SK-N-SH (cell line): ENCODE data around the gene NPAS1.

Experiments
- EP300 ChIP-seq, 2 experiments: IDR thresholded peaks; 2 replicates each; pipeline versions ENCODE4 v1.4.0 to v1.6.1; 2012; ENCODE audit warnings: borderline replicate concordance in 1 of 2, low read depth in 1 of 2, low read length in 1 of 2
- JUND ChIP-seq: IDR thresholded peaks from 2 replicates; pipeline ENCODE4 v1.4.0; 2012
- YY1 ChIP-seq: IDR thresholded peaks from 2 replicates; pipeline ENCODE4 v1.4.0; 2012; ENCODE audit warnings: low read depth, mild to moderate bottlenecking
- TF ChIP-seq, protein P1 (sequence below): fragments of 200-600 bp; sonication (generic); IDR thresholded peaks from 2 replicates; pipeline ENCODE4 v1.6.1; 2017; ENCODE audit warnings: antibody characterized with exemption, mild to moderate bottlenecking, moderate library complexity

GRCh38 chr19:46995492-46995891, 24.1 kb upstream of the NPAS1 start:
- TF ChIP-seq EP300 (IDR thresholded peaks at IDR 0.05; ENCODE audit: borderline replicate concordance in 1 of 2, low read depth in 1 of 2, low read length in 1 of 2) (no peak), JUND (no peak), YY1 (no peak)
- TF ChIP-seq, protein P1, sequence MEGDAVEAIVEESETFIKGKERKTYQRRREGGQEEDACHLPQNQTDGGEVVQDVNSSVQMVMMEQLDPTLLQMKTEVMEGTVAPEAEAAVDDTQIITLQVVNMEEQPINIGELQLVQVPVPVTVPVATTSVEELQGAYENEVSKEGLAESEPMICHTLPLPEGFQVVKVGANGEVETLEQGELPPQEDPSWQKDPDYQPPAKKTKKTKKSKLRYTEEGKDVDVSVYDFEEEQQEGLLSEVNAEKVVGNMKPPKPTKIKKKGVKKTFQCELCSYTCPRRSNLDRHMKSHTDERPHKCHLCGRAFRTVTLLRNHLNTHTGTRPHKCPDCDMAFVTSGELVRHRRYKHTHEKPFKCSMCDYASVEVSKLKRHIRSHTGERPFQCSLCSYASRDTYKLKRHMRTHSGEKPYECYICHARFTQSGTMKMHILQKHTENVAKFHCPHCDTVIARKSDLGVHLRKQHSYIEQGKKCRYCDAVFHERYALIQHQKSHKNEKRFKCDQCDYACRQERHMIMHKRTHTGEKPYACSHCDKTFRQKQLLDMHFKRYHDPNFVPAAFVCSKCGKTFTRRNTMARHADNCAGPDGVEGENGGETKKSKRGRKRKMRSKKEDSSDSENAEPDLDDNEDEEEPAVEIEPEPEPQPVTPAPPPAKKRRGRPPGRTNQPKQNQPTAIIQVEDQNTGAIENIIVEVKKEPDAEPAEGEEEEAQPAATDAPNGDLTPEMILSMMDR: no peak
